Smooth muscle cell (in vitro differentiated cells): ENCODE results near the gene B3GAT3. TPM values are rescaled to one million over a fixed set of nuclear protein-coding genes. Genes with fewer than 3 reads are reported as not detected.

Source experiments
- DNase-seq: peaks from one replicate; lab custom pipeline; 2025; ENCODE audit not compliant: unreplicated experiment; lab: John Stamatoyannopoulos, UW
- H2AFZ ChIP-seq: fragments of 200-600 bp; sonication (generic); 2 replicates; pipeline ENCODE4 v1.6.0; 2016; ENCODE audit warnings: antibody characterized with exemption, low read depth, mild to moderate bottlenecking
- H3F3A ChIP-seq: fragments of 200-600 bp; sonication (generic); 2 replicates; pipeline ENCODE4 v1.6.0; 2017; ENCODE audit warnings: antibody characterized with exemption, low read depth
- H3K27ac ChIP-seq: fragments of 200-600 bp; sonication (generic); 2 replicates; pipeline ENCODE4 v1.5.1; 2016; ENCODE audit warnings: low read depth, mild to moderate bottlenecking
- H3K27me3 ChIP-seq: fragments of 200-600 bp; sonication (generic); 2 replicates; pipeline ENCODE4 v1.6.1; 2016; ENCODE audit warnings: low read depth, mild to moderate bottlenecking
- H3K36me3 ChIP-seq: fragments of 200-600 bp; sonication (generic); 2 replicates; pipeline ENCODE4 v1.5.1; 2016; ENCODE audit warnings: low read depth
- H3K4me1 ChIP-seq: fragments of 200-600 bp; sonication (generic); 2 replicates; pipeline ENCODE4 v1.5.1; 2016; ENCODE audit warnings: low read depth
- H3K4me2 ChIP-seq: fragments of 200-600 bp; sonication (generic); 2 replicates; pipeline ENCODE4 v1.6.0; 2016; ENCODE audit warnings: mild to moderate bottlenecking
- H3K4me3 ChIP-seq: fragments of 200-600 bp; sonication (generic); 2 replicates; pipeline ENCODE4 v1.5.1; 2016; ENCODE audit warnings: mild to moderate bottlenecking
- H3K79me2 ChIP-seq: fragments of 200-600 bp; sonication (generic); 2 replicates; pipeline ENCODE4 v1.6.0; 2016; ENCODE audit warnings: low read depth, mild to moderate bottlenecking
- H3K9ac ChIP-seq: fragments of 200-600 bp; sonication (generic); 2 replicates; pipeline ENCODE4 v1.6.0; 2016; ENCODE audit warnings: low read depth
- H3K9me3 ChIP-seq: fragments of 200-600 bp; sonication (generic); replicated peaks from 2 replicates; pipeline ENCODE4 v1.5.1; 2016; ENCODE audit warnings: low read depth
- H4K20me1 ChIP-seq: fragments of 200-600 bp; sonication (generic); 2 replicates; pipeline ENCODE4 v1.6.0; 2016; ENCODE audit warnings: low read depth
- CTCF ChIP-seq: fragments of 200-600 bp; sonication (generic); IDR thresholded peaks from 2 replicates; pipeline ENCODE4 v1.5.1; 2017; ENCODE audit warnings: borderline replicate concordance, mild to moderate bottlenecking, antibody characterized with exemption; ENCODE audit not compliant: insufficient read depth, poor library complexity, severe bottlenecking
- WGBS: methylation state at CpG from one replicate; pipeline ENCODE4 v1.1.7; 2016; ENCODE audit warnings: low lambda C conversion rate; 5-methylcytosine and 5-hydroxymethylcytosine counted together
- polyA plus RNA-seq: library from polyadenylated mRNA; unstranded; fragments of >200 nt; fragmentation: Nextera tagmentation; extraction: Ambion mirVana; gene quantifications from 2 replicates; pipeline ENCODE4 v1.2.1, GENCODE V29; 2016
- total RNA-seq: library from RNA; depleted of rRNA; stranded (reverse); fragments of >200 nt; gene quantifications from 2 replicates; pipeline ENCODE4 v1.2.3, GENCODE V29; 2014

The B3GAT3 gene
- total and polyA plus RNA-seq, 2 experiments from 2014 or later, result 20.0 to 66.9 TPM

- Histone ChIP-seq H3K4me1 (peaks cover 19% of the 10 kb centered on the region), H3K27me3 (no peaks in the 10 kb centered on the region), H3K79me2 (peaks cover 30% of the 10 kb centered on the region), H3K27ac (peak within 1 kb of the TSS; percentile 82), H3K36me3 (no peaks in the 10 kb centered on the region), H2AFZ (peak within 1 kb of the TSS; percentile 89), H3K9me3 (no peaks in the 10 kb centered on the region), H3K4me3 (peak within 1 kb of the TSS; percentile 91), H3K4me2 (peak within 1 kb of the TSS; percentile 95), H4K20me1 (peaks cover 31% of the 10 kb centered on the region), H3F3A (peaks cover 11% of the 10 kb centered on the region), H3K9ac (peak within 1 kb of the TSS; percentile 97)
- peak; percentile 94 for DNase-seq
- no peak for TF ChIP-seq CTCF
- WGBS, result under 1% methylated on average over 57 of the region's 83 CpGs
Observed at GRCh38 chr11:62601372-62602140, 20.2 kb downstream of the B3GAT3 start, which contains the start of gene MTA2. MTA2 (minus strand) TSS chr11:62601865; CDS start chr11:62601450, 415 bp downstream.

- peak overlapping the region; percentile 97 for H3K9ac ChIP-seq
- peak overlapping the region; percentile 82 for H3K27ac ChIP-seq
- H4K20me1 ChIP-seq, result peaks cover 31% of the 10 kb centered on the region
- under 1% methylated on average over 27 of the region's 30 CpGs for WGBS
- H2AFZ ChIP-seq, result peak overlapping the region; percentile 89
- TF ChIP-seq CTCF, result no peak
- peak overlapping the region; percentile 95 for H3K4me2 ChIP-seq
- no peaks in the 10 kb centered on the region for H3K9me3 ChIP-seq
- peaks cover 11% of the 10 kb centered on the region for H3F3A ChIP-seq
- peak overlapping the region; percentile 91 for H3K4me3 ChIP-seq
- no peak for DNase-seq
- peaks cover 30% of the 10 kb centered on the region for H3K79me2 ChIP-seq
- H3K4me1 ChIP-seq, result peaks cover 19% of the 10 kb centered on the region
- H3K36me3 ChIP-seq, result no peaks in the 10 kb centered on the region
- no peaks in the 10 kb centered on the region for H3K27me3 ChIP-seq
Observed at GRCh38 chr11:62601122-62601371, 20.7 kb downstream of the B3GAT3 start.

- peaks cover 31% of the 10 kb centered on the region for H4K20me1 ChIP-seq
- no peak for TF ChIP-seq CTCF
Observed at GRCh38 chr11:62600367-62601121, 21.2 kb downstream of the B3GAT3 start.

More at GRCh38 chr11:62600367-62601121, 21.2 kb downstream of the B3GAT3 start:
- Histone ChIP-seq H3K4me2 (peak overlapping the region; percentile 95), H3F3A (peaks cover 11% of the 10 kb centered on the region), H3K27me3 (no peaks in the 10 kb centered on the region), H3K27ac (peak overlapping the region; percentile 82), H3K79me2 (peaks cover 30% of the 10 kb centered on the region), H3K9ac (peak overlapping the region; percentile 97), H3K9me3 (no peaks in the 10 kb centered on the region), H2AFZ (peak overlapping the region; percentile 89), H3K4me1 (peaks cover 19% of the 10 kb centered on the region), H3K4me3 (peak overlapping the region; percentile 91), H3K36me3 (no peaks in the 10 kb centered on the region)
- DNase-seq, result no peak
- WGBS, result 2% methylated on average over 21 of the region's 26 CpGs
